Smooth muscle cell (in vitro differentiated cells): Measurements from ENCODE around the gene CFAP251. TPM values are rescaled to one million over a fixed set of nuclear protein-coding genes. Genes with fewer than 3 reads are reported as not detected.

Experiments
- DNase-seq: peaks from one replicate; lab custom pipeline; 2025; ENCODE audit not compliant: unreplicated experiment; lab: John Stamatoyannopoulos, UW
- H2AFZ ChIP-seq: fragments of 200-600 bp; sonication (generic); 2 replicates; pipeline ENCODE4 v1.6.0; 2016; ENCODE audit warnings: antibody characterized with exemption, low read depth, mild to moderate bottlenecking
- H3F3A ChIP-seq: fragments of 200-600 bp; sonication (generic); 2 replicates; pipeline ENCODE4 v1.6.0; 2017; ENCODE audit warnings: antibody characterized with exemption, low read depth
- H3K27ac ChIP-seq: fragments of 200-600 bp; sonication (generic); 2 replicates; pipeline ENCODE4 v1.5.1; 2016; ENCODE audit warnings: low read depth, mild to moderate bottlenecking
- H3K27me3 ChIP-seq: fragments of 200-600 bp; sonication (generic); 2 replicates; pipeline ENCODE4 v1.6.1; 2016; ENCODE audit warnings: low read depth, mild to moderate bottlenecking
- H3K36me3 ChIP-seq: fragments of 200-600 bp; sonication (generic); 2 replicates; pipeline ENCODE4 v1.5.1; 2016; ENCODE audit warnings: low read depth
- H3K4me1 ChIP-seq: fragments of 200-600 bp; sonication (generic); 2 replicates; pipeline ENCODE4 v1.5.1; 2016; ENCODE audit warnings: low read depth
- H3K4me2 ChIP-seq: fragments of 200-600 bp; sonication (generic); 2 replicates; pipeline ENCODE4 v1.6.0; 2016; ENCODE audit warnings: mild to moderate bottlenecking
- H3K4me3 ChIP-seq: fragments of 200-600 bp; sonication (generic); 2 replicates; pipeline ENCODE4 v1.5.1; 2016; ENCODE audit warnings: mild to moderate bottlenecking
- H3K79me2 ChIP-seq: fragments of 200-600 bp; sonication (generic); 2 replicates; pipeline ENCODE4 v1.6.0; 2016; ENCODE audit warnings: low read depth, mild to moderate bottlenecking
- H3K9ac ChIP-seq: fragments of 200-600 bp; sonication (generic); 2 replicates; pipeline ENCODE4 v1.6.0; 2016; ENCODE audit warnings: low read depth
- H3K9me3 ChIP-seq: fragments of 200-600 bp; sonication (generic); replicated peaks from 2 replicates; pipeline ENCODE4 v1.5.1; 2016; ENCODE audit warnings: low read depth
- H4K20me1 ChIP-seq: fragments of 200-600 bp; sonication (generic); 2 replicates; pipeline ENCODE4 v1.6.0; 2016; ENCODE audit warnings: low read depth
- WGBS: methylation state at CpG from one replicate; pipeline ENCODE4 v1.1.7; 2016; ENCODE audit warnings: low lambda C conversion rate; 5-methylcytosine and 5-hydroxymethylcytosine counted together
- polyA plus RNA-seq: library from polyadenylated mRNA; unstranded; fragments of >200 nt; fragmentation: Nextera tagmentation; extraction: Ambion mirVana; gene quantifications from 2 replicates; pipeline ENCODE4 v1.2.1, GENCODE V29; 2016
- small RNA-seq: library from RNA; depleted of rRNA; stranded (forward); fragments of <200 nt; gene quantifications from one replicate; pipeline ENCODE3, GENCODE V24; 2014
- total RNA-seq: library from RNA; depleted of rRNA; stranded (reverse); fragments of >200 nt; gene quantifications from 2 replicates; pipeline ENCODE4 v1.2.3, GENCODE V29; 2014
- TF ChIP-seq, protein P1 (sequence below): fragments of 200-600 bp; sonication (generic); IDR thresholded peaks from 2 replicates; pipeline ENCODE4 v1.5.1; 2017; ENCODE audit warnings: borderline replicate concordance, mild to moderate bottlenecking, antibody characterized with exemption; ENCODE audit not compliant: insufficient read depth, poor library complexity, severe bottlenecking

The CFAP251 gene
- total and polyA plus RNA-seq, 2 experiments from 2014 or later, result 1.2 to 5.0 TPM

DNA sequence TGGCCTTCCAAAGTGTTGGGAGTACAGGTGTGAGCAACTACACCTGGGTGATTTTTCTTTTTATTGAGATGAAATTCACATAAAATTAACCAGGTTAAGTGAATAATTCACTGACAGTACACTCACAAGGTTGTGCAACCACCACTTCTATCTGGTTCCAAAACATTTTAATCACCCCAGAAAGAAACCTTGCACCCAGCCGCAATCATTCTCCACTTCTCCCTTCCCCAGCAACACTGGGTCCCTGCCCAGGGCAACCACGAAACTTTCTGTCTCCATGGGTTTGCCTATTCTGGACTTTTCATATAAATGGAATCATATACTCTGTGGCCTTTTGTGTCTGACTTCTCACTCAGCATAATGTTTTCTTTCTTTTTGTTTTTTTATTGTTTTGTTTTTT lies 133.9 kb downstream of the CFAP251 start:
- Histone ChIP-seq H3K9ac (no peak overlapping the region), H3K36me3 (no peaks in the 10 kb centered on the region), H3F3A (no peaks in the 10 kb centered on the region), H3K4me1 (no peaks in the 10 kb centered on the region), H3K27me3 (no peaks in the 10 kb centered on the region), H4K20me1 (no peaks in the 10 kb centered on the region), H3K4me2 (no peak overlapping the region), H3K27ac (no peak overlapping the region), H3K79me2 (no peaks in the 10 kb centered on the region), H3K9me3 (no peaks in the 10 kb centered on the region), H3K4me3 (no peak overlapping the region), H2AFZ (no peak overlapping the region)
- 100% methylated on average over 2 of the region's 2 CpGs for WGBS
- DNase-seq, result no peak
- TF ChIP-seq, protein P1, sequence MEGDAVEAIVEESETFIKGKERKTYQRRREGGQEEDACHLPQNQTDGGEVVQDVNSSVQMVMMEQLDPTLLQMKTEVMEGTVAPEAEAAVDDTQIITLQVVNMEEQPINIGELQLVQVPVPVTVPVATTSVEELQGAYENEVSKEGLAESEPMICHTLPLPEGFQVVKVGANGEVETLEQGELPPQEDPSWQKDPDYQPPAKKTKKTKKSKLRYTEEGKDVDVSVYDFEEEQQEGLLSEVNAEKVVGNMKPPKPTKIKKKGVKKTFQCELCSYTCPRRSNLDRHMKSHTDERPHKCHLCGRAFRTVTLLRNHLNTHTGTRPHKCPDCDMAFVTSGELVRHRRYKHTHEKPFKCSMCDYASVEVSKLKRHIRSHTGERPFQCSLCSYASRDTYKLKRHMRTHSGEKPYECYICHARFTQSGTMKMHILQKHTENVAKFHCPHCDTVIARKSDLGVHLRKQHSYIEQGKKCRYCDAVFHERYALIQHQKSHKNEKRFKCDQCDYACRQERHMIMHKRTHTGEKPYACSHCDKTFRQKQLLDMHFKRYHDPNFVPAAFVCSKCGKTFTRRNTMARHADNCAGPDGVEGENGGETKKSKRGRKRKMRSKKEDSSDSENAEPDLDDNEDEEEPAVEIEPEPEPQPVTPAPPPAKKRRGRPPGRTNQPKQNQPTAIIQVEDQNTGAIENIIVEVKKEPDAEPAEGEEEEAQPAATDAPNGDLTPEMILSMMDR, result no peak

Small RNA genes within 50 kb of the gene (small RNA-seq; reads per million reads assigned to genes)
- not detected for gene AC069503.3
- not detected for gene RF00017
- not detected for gene RNU7-170P

Other genes with a start within 250 kb of the CFAP251 start
- gene MORN3, start 248.9 kb upstream of the CFAP251 start, total RNA-seq, result 0.13 and 0.18 TPM in 2 replicates
- gene MORN3, start 248.9 kb upstream of the CFAP251 start, polyA plus RNA-seq, result 0.11 and 2.0 TPM in 2 replicates
- 5.3 and 6.9 TPM in 2 replicates for gene TMEM120B, start 205.8 kb upstream of the CFAP251 start, total RNA-seq
- gene TMEM120B, start 205.8 kb upstream of the CFAP251 start, polyA plus RNA-seq, result 7.6 and 7.7 TPM in 2 replicates
- 12.7 and 25.9 TPM in 2 replicates for gene RHOF, start 124.9 kb upstream of the CFAP251 start, total RNA-seq
- gene RHOF, start 124.9 kb upstream of the CFAP251 start, polyA plus RNA-seq, result 13.8 and 15.3 TPM in 2 replicates
- 2.7 and 4.2 TPM in 2 replicates for gene SETD1B, start 114.6 kb upstream of the CFAP251 start, total RNA-seq
- 1.9 and 2.9 TPM in 2 replicates for gene SETD1B, start 114.6 kb upstream of the CFAP251 start, polyA plus RNA-seq
- not detected in 2 replicates for gene HPD, start 59.7 kb upstream of the CFAP251 start, total RNA-seq
- 0.53 TPM in 1 of 2 replicates, not detected in the other for gene HPD, start 59.7 kb upstream of the CFAP251 start, polyA plus RNA-seq
- gene PSMD9, start 29.8 kb upstream of the CFAP251 start, total RNA-seq, result 33.9 and 42.4 TPM in 2 replicates
- 87.3 and 87.7 TPM in 2 replicates for gene PSMD9, start 29.8 kb upstream of the CFAP251 start, polyA plus RNA-seq
- gene BCL7A, start 103.3 kb downstream of the CFAP251 start, total RNA-seq, result 2.7 and 4.3 TPM in 2 replicates
- gene BCL7A, start 103.3 kb downstream of the CFAP251 start, polyA plus RNA-seq, result 3.0 and 5.7 TPM in 2 replicates
- gene MLXIP, start 160.2 kb downstream of the CFAP251 start, total RNA-seq, result 7.6 and 11.8 TPM in 2 replicates
- gene MLXIP, start 160.2 kb downstream of the CFAP251 start, polyA plus RNA-seq, result 15.3 and 24.7 TPM in 2 replicates